LoVo (cell line): Measurements from ENCODE around the gene STX18.
"Not testable (repeated sequence)": the region's sequence is repeated elsewhere in the genome, so short reads cannot be mapped to it uniquely, and the experiment has no call there.

Source experiments
- DNase-seq: peaks from one replicate; pipeline ENCODE4 v3.0.0-alpha.2; 2016; ENCODE audit warnings: low spot score

Gene STX18

DNA sequence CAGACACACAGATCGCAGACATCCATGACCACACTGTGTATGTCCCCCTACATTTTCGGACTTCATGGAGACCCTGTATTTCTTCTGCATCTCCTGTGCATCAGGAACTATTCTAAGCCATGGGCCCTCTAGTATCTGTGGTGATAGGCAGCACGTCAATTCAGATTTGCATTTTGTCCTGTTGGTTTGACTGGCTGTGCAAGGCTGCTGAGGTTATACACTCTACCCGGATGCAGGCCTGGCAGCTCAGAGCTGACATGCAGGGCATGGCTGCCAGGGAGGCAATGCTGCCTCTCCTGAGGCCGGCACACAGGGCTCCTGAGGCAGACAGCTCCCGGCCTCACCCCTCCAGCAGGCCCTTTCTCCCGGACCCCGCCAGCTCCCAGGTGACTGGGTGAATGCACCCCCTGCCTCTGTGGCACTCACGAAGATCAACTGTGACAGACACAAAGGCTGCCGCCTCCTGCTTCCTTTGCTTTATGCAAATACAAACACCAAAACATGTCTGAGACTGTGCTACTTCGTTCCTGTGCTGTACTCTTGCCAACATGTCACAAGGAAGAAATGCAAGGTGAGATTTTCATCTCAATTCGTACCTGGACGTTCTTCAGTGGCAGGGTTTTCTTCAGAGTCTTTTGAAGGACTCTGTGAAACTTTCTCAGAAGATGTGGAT is 103.9 kb downstream of the STX18 start:
- DNase-seq: no peak

DNA sequence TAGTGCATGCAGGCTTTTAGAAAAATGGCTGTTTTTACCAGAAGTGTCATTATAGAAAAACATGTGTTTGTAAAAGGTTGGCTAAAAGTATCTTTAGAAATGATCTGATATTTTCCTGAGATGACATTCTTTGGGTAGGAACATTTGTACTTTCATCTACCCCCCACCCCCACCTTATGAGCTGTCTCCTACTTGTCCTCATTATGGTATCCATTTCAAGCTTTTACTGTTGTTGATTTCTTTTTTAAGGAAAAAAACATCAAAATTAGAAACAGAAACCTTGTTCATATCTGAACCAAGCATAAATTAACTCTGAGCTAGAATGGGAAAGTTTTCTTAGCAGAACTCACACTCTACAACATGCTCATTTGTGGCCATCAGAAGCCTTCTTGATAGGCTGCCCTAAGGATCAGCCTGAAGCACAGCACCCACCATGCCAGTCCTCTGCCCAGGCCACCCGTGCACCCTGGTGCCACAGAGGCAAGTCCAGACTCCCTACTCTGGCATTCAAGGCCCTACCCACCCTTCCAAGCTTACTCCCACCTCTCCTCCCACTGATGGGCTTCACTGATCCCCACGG is 105.5 kb downstream of the STX18 start:
- no peak for DNase-seq

DNA sequence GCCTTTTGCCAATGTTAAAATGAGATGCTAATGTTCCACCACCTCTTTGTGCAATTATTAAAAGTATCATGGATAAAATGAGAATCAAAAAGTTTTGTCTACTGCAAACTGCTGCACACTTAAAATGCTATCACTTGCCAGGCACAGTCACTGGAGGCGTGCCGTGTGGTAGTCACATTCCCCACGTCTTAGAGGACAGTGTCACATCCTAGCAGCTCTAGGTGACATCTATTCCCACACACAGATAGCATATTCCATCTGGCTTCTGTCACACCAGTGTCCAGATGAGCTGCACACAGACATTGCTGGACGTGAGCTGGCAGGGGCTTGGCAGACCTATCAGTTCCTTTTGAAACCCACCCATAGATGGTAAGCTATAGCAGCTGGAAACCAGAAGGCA is 107.9 kb downstream of the STX18 start:
- no peak for DNase-seq

DNA sequence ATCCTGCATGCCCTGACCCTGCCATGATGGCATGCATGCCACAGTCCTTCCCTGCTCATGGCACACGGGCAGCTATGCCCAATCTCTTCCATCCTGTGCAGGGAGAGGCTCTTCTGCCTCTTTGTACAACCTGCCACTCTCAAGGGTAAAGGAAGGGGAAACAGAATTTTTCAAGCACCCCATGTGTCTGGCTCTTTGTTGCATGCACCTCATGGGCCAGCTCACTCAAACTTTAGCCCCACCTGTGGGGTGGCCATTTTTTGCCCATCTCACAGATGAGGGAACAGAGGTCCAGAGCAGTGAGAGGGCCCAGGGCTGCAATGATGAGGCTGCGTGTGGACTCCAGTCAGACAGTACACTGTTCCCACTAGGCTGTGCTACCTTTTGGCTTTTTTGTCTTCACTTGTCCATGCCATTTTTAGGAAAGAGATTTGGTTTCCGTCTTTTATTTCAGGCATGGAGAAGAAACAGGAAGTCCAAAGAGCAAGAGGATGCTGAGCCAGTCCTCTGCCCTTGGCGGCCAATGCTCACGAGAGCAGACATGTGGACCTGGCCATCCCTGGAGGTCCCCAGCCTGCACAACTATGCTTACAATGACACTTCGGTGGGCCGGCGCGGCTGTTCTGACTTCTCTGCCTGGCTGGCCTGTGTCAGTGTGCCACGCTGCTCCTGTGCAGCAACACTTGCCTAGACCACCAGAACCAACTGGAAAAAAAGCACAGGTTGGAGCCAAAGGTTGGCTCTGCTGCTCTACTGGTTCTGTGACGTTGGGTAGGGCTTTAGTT is 109.3 kb downstream of the STX18 start:
- DNase-seq: no peak

DNA sequence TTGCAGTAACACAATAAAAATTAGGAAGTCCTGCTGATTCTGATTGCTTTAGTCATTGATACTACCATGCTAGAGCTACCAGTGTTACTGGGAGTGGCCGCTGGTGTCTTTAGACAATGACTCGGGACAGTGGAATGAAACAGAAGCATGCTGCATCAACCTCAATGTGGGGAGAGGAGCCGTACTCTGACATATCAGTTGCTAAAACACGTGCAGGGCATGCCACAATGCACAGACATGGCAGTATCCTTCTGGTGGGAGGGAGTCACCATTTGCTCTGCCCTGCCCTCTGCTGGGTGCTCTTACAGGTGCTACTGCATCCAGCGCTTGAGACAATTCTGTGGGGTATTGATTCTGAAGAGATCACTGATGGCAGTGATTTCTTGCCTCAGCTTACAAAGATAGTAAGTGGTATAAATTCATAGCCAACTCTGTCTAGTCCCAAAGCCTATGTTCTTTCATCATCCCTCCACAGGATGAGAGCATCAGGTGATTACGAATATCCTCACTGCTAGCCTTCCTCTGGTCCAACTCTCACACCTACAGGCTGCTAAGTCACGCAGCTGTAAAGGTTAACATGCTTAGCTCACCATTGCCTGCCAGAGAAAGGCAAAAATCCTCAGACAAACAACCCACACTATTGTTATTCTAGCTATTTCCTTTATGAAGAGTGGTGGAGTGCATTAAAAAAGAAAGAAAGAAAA is 111.2 kb downstream of the STX18 start:
- peak; percentile 46 for DNase-seq

DNA sequence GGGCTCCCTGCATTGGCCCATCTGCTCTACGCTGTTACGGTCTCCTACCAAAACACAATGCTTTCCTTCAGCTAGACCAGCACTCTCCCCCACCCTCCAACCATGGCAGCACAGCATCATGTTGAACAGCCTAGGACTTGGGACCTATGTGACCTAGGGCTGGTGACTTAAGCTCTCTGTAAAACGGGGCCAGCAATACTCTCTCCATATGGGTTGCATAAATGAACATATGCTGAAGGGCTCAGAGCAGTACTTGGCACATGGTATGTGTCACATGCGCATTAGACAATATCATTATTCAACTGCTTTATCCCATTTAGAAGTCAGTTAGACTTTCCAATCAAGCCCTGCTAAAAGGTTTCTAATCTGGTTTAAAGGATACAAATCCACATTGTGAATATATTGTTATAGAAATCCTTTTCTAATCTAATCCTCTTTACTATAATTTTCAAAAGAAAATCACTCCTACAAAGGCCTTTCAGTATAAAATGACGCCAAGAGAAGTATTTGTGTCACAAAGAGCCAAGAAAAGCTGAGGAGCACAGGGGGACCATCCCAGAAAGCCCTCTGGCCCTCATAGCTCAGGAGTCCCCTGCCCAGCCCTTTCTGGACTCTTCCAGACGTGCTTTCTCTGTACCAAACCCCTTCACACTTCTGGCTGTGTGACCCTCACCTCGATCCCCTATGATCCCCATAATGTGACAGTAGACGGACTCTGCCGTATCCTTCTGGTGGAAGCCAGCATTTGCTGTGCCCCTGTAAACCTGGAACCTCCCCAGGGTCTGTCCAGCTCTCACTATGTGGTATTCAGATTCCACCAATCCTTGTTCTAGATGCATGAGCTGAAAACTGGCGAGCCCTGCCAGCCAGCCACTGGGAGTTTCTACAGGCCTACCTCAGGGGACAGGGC is 112.6 kb downstream of the STX18 start:
- DNase-seq: no peak

DNA sequence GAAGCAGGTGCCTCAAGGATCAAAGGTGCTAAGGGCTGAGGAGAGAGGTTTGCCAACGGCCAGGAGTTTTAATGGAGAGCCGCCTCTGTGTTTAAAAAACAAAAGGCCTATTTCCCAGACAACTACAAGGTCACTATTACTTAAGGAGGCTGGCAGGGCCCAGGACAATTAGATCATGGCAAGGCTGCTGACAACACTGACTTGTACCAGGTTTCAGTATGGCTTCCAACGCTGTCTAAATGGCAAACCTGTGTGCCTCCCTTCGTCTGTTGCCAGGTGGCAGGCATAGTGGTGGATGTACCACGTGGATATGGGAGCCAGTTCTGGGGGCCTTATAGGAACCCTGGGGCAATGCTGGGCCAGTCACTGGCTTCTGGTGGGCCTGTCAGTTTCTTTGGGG is 114.0 kb downstream of the STX18 start:
- DNase-seq: no peak

DNA sequence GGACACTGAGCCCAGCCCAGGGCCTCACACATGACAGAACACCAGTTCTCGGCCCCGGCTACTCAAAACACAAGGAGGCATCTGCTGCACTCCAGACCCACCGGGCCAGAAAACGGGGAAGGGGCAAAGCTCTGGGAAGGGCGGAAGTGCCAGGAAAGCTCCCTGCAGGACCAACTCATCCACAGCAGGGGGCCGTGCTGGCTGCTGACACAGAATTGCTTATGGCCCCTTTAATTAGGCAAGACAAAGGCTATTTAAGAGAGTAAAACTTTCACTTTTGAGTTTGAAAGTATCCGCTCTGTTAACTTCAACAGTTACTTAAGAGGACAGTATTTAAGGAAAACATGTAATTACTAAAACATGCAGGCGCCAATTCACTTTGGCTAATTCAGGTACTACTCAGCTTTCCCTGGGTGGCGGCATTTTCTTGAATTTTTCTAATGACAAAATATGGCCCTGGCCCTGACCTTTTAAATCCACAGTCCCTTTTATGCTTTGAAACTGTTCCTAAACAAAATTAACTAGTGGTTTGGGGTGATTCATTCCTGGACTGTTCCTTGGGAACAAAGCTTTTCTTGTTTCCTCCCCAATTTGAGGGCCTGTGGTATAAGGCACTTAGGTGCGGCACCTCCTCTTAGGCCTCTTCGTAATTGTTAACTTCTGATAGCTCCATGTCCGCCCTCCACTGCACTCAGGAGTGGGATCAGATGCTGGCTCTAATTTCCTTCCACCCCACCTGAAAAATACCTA is 114.6 kb downstream of the STX18 start:
- DNase-seq: no peak

DNA sequence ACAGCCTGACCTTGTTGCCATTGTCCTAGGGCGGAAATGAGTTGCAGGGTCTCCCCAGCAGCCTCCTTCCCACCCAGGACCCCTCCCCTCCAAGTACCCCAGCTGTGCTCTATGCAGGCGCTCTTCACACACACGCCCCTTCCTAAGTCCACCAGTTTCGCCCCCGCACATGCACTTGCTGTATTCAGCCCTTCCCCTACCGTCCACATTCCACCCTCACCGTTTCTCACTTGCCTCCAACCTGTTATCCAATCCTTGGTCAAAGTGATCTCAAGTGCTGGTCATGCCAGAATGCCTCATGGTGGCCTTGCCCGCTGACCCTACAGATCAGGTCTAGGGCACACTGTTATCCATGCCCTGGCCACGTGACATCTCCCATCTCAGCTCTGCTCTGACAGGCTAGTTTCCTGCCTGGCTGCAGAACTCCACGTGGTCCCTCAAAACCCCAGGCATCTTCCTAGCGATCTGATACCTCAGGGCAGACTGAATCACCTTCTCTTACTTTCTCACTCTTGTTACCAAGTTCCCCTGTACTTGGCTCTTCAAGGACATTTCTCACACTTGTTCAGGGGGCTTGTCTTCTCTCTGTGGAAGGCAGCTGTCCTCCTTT is 115.2 kb downstream of the STX18 start:
- DNase-seq: no peak

DNA sequence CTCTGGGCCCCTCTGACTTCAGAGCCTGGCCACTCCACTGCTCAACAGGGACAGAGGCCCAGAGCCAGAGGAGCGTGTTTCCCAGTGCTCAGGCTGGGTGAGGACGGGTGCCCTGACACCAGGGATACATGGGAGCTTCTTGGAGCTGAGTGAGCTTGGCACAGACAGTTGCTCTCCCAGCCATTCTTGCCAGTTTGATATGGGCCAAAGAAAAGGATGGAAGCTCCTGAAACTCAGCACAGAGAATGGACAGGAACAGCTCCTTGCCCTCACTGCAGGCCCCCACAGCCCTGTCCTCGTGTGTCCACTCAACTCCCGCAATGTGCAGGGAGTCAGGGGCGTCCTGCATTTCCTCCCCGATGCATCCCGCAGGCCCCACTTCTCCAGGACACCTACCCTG is 116.2 kb downstream of the STX18 start:
- DNase-seq: no peak

DNA sequence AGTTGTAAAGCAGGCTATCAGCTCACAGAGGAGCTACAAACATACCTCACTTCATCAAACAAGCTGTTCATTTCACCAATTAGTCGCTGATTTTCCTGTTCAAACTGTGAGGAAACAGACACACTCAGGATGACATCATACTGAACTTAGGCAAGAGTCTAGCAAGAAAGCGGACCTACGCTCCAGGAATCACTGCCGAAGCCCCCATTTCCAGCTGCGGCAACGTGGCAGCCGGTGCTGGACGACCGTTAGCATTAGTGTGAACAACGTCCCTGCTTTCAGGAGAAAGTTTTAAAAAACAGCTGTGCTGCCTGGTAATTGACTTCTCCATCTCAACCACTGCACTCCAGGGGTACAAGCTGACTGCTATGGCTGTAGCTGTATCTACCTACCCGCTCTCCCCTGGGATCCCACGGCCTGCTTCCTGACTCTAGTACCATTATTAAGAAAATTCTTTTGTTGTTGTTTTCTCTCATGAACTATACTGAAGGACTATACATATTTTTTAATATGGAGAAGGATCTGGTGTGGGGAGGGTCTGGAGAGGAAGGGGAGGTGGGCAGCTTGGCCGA is 116.6 kb downstream of the STX18 start:
- no peak for DNase-seq

DNA sequence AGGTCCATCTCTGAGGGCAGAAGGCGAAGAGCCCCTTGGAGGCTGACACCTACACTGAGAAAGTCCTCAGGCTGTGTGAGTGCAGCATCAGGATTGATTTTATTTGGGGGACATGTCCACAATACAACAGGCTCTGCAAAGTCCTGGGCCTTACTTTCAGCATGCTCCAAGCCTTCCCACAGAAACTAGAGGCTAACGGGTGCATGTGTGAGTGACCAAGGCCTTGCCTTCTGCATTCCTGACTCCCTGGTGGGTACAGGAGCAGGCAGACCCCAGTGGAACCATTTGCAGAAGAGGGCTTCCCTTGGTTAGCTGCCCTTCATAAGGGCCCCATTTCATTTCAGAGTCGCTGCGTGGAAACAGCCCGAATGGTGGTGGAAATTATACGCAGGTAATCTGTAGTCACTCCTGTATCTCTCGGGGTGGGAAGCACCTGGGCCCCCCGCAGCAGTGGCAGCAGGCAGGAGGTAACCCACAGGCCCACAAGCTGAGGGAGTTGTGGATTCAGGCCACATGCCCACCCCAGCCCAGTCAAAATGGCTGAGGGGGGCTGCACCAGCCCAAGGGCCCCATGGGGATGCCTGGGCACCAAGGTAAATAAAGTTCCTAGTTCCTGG is 117.2 kb downstream of the STX18 start:
- no peak for DNase-seq

DNA sequence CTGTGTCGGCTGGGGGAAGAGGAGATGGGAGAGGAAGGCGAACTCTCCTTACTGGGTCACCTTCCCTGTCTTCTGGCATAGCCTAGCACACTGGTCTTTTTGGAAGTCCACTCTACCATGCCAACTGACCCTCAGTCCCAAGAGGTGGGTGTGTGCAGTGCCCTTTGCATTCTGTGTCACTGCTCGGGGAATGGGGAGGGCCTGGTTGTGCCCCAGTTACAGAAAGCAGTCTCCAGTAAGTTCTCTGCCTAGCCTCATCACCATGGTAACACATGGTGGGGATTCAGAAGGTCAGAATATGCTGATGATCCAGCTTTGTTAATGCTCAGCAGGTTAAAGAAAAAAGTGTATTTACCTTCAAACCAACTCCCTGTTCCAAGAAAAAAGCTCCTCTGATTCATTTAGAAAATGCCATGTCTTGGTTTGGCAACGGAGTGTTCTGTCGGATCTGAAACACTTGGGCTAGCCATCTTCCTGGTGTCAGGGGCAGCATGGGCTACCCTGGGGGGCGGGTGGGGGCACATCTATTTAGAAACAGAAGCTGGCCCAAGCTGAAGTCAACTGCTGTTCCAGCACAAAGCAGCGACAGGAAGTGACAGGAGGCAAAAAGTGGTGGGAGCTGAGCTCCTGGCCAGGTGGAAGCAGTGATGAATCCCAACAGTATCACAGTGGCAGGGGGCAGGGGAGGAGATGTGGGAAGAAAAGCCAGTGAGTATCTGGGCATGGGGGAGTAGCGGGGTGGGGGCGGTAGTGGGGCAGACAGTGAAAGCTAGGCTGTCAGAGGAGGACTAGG is 117.9 kb downstream of the STX18 start:
- no peak for DNase-seq

DNA sequence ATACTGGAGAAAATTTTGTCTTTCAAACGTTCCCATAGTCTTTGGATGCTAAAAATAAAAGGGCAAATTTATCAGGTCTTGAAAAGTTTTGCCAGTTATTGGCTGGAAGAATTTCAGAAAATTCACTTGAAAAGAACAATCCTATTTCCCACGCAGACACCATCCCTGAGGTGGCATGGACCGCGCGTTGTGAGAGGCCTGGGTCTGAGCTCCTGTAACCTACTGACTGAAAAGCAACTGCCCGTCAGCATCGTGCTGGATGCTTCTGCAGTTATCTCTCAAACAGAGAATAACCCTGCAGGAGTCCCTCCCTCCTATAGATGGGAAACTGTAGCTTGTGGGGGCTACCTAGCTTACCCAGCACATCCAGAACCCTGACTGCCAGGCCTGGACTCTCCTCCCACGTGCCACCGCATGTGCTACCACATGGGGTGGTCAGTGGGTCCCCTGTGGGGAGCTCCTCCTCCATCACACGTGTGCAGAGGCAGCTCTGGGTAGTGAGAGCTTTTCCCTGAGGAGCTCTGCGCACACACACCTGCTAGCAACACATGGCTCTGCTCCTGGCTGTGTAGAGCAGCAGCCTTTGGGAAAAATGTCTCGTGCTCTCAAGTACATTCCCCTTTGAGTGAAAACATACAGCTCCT is 118.9 kb downstream of the STX18 start:
- no peak for DNase-seq

DNA sequence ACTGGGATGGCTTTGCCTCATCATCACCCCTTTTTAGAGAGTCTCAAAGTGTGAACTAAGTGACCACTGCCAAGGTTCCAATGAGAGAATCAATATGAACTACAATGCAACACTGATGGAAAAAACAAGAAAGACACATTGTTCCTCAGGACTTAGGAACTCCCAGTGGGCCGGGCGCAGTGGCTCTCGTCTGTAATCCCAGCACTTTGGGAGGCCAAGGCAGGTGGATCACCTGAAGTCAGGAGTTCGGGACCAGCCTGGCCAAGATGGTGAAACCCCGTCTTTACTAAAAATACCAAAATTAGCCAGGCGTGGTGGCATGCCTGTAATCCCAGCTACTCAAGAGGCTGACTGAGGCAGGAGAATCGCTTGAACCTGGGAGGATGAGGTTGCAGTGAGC is 119.7 kb downstream of the STX18 start:
- DNase-seq: not testable (repeated sequence)

DNA sequence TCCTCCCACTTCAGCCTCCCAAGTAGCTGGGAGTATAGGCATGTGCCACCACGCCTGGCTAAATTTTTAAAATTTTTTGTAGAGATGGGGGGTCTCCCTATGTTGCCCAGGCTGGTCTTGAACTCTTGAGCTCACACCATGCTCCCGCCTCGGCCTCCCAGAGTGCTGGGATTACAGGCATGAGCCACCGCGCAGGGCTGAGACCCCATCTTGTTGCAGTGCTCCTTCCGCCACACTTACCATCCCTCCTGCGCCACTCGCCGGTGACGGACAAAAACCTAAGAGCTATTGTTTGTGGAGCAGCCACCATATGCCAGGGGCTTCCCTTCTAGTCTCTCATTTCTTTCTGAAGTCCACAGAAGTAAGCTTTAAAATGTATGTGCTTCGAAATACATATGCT is 120.5 kb downstream of the STX18 start:
- DNase-seq: no peak

DNA sequence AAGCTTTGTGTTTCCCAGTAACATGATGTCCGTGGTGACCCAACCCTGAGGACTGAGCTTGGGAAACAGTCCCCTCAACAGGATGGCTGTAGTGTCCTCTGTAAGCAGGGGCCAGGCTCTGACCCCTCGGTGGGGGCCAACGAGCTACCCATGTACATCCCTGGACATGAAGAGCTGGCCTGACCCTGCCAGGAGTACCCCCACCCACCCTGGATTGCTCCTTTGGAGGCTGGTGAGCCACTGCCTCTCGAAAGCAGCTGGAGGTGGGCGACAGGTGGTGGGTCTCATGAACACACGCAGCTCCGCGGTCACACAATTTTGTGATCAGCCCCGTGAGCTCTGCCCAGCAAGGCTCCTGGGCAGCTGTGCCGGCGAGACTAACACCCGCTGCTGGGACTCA is 121.4 kb downstream of the STX18 start:
- no peak for DNase-seq

DNA sequence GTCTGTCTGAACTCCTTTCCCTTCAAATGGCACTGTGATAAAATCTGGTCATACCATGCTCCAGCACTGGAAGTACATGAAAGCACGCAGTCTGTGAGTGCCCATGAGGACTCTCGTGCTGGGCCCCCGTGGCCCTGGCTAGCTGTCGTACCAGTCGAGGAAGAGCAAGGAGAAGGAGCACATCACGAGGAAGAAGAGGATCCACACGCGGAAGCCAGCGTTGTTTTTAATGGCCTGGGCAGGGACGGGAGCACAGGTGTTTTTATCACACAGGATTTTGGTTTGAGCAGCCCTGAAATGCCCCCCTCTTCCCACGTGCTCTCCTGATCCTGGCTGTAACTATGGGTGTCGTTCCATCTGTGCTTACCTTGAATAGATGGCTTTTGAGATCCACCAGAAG is 122.0 kb downstream of the STX18 start:
- DNase-seq: no peak
